ENCODE results near the gene MOSMO.
"Not testable (repeated sequence)": the region's sequence is repeated elsewhere in the genome, so short reads cannot be mapped to it uniquely, and the experiment has no call there.

MOSMO gene

GRCh38 chr16:22124583-22125284 lies 116.8 kb downstream of the MOSMO start:
- Mint-ChIP-seq H3K27ac (no peak overlapping the region), H3K4me1 (no peaks in the 10 kb centered on the region), H3K27me3 (ENCODE audit: low read depth, poor library complexity) (peaks cover 41% of the 10 kb centered on the region), H3K36me3 (ENCODE audit: low read depth) (no peaks in the 10 kb centered on the region), H3K9me3 (peaks cover 6% of the 10 kb centered on the region), H3K4me3 (no peak overlapping the region)
- DNase-seq: no peak
- TF ChIP-seq, protein P1, sequence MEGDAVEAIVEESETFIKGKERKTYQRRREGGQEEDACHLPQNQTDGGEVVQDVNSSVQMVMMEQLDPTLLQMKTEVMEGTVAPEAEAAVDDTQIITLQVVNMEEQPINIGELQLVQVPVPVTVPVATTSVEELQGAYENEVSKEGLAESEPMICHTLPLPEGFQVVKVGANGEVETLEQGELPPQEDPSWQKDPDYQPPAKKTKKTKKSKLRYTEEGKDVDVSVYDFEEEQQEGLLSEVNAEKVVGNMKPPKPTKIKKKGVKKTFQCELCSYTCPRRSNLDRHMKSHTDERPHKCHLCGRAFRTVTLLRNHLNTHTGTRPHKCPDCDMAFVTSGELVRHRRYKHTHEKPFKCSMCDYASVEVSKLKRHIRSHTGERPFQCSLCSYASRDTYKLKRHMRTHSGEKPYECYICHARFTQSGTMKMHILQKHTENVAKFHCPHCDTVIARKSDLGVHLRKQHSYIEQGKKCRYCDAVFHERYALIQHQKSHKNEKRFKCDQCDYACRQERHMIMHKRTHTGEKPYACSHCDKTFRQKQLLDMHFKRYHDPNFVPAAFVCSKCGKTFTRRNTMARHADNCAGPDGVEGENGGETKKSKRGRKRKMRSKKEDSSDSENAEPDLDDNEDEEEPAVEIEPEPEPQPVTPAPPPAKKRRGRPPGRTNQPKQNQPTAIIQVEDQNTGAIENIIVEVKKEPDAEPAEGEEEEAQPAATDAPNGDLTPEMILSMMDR (IDR thresholded peaks at IDR 0.05): no peak

DNA sequence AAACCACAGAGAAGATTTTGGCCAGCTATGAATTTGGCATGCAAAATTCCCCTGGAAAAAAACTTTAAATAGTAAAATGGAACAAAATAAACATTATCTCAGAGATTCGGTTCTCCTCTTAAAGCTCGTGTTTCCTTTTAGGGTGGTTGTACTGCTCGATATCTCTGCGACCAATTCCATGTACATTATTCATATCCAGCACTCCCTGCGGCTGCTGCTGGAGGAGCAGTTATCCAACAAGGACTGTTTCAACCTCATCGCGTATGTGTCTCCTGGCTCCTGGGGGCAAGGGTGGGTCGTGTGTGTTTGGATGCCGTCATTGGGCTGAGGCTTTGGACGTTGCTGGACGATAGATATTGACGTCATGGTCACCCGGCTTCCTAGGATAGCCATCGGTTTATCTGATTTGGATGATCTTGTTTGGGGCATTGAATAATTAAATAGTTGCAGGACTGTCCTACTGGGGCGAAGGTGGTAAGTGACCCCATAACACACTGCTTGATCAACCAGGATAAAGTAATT lies 118.2 kb downstream of the MOSMO start:
- TF ChIP-seq, protein P1 (IDR thresholded peaks at IDR 0.05): no peak
- no peak for DNase-seq
- peaks cover 6% of the 10 kb centered on the region for H3K9me3 Mint-ChIP-seq
- no peak overlapping the region for H3K4me3 Mint-ChIP-seq
- no peak overlapping the region for H3K27ac Mint-ChIP-seq
- H3K27me3 Mint-ChIP-seq (ENCODE audit: low read depth, poor library complexity): peaks cover 34% of the 10 kb centered on the region
- H3K36me3 Mint-ChIP-seq (ENCODE audit: low read depth): no peaks in the 10 kb centered on the region
- no peaks in the 10 kb centered on the region for H3K4me1 Mint-ChIP-seq

- H3K4me3 Mint-ChIP-seq; H3K9me3 Mint-ChIP-seq; DNase-seq; H3K27ac Mint-ChIP-seq; H3K36me3 Mint-ChIP-seq (ENCODE audit: low read depth); H3K4me1 Mint-ChIP-seq: not testable (repeated sequence)
- H3K27me3 Mint-ChIP-seq (ENCODE audit: low read depth, poor library complexity): peaks cover 19% of the 10 kb centered on the region
Measured at GRCh38 chr16:22128537-22128936, 120.6 kb downstream of the MOSMO start.

GRCh38 chr16:22130528-22130927 lies 122.6 kb downstream of the MOSMO start:
- TF ChIP-seq, protein P1 (IDR thresholded peaks at IDR 0.05): no peak
- Mint-ChIP-seq H3K36me3 (ENCODE audit: low read depth) (no peaks in the 10 kb centered on the region), H3K9me3 (peaks cover 6% of the 10 kb centered on the region), H3K27me3 (ENCODE audit: low read depth, poor library complexity) (peaks cover 25% of the 10 kb centered on the region), H3K27ac (no peak overlapping the region), H3K4me1 (no peaks in the 10 kb centered on the region), H3K4me3 (no peak overlapping the region)
- no peak for DNase-seq

DNA sequence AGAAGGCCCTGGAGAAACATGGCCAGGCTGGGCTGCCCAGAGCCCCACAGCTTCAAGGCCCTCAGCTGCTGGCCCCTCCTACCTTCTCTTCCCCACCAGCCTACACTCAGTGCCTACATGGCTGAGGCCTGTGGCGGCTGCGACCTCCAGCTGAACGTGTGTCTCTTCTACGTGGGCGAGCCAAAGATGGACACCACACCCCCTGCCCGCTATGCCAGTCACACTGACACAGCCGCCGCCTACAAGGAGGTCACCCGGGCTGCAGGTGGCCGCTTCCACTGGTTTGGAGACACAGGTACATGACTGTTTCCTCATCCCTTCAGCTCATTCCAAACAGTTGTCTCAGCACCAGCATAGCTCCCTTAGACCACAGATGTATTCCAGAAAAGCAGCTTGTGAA lies 124.9 kb downstream of the MOSMO start:
- H3K4me3 Mint-ChIP-seq: no peak overlapping the region
- no peak overlapping the region for H3K27ac Mint-ChIP-seq
- DNase-seq: no peak
- H3K36me3 Mint-ChIP-seq (ENCODE audit: low read depth): no peaks in the 10 kb centered on the region
- H3K9me3 Mint-ChIP-seq: peaks cover 4% of the 10 kb centered on the region
- no peaks in the 10 kb centered on the region for H3K4me1 Mint-ChIP-seq
- TF ChIP-seq, protein P1 (IDR thresholded peaks at IDR 0.05): no peak
- peaks cover 29% of the 10 kb centered on the region for H3K27me3 Mint-ChIP-seq (ENCODE audit: low read depth, poor library complexity)
